Choroid plexus epithelial cell (primary cell): ENCODE data around the gene CHRM5.

Experiments used
- DNase-seq: peaks from one replicate; pipeline ENCODE4 v3.0.0-alpha.2; 2010; ENCODE audit warnings: low read depth
- H3K4me3 ChIP-seq: 2 replicates; pipeline ENCODE4 v1.5.1; 2011; ENCODE audit warnings: low read depth, mild to moderate bottlenecking, control low read depth, low read length, moderate library complexity
- CTCF ChIP-seq: conservative IDR thresholded peaks from 2 replicates; pipeline ENCODE4 v1.5.1; 2011; ENCODE audit warnings: low read depth, mild to moderate bottlenecking, control low read depth, inconsistent platforms, low read length, moderate library complexity

Gene CHRM5

GRCh38 chr15:33963831-33964664, 4.2 kb upstream of the CHRM5 start:
- peak; percentile 69 for DNase-seq
- H3K4me3 ChIP-seq: no peak overlapping the region
- TF ChIP-seq CTCF: peak; percentile 69

- TF ChIP-seq CTCF: no peak
- DNase-seq: peak; percentile 41
- no peak overlapping the region for H3K4me3 ChIP-seq
Measured at GRCh38 chr15:33964665-33965040, 3.6 kb upstream of the CHRM5 start.

DNA sequence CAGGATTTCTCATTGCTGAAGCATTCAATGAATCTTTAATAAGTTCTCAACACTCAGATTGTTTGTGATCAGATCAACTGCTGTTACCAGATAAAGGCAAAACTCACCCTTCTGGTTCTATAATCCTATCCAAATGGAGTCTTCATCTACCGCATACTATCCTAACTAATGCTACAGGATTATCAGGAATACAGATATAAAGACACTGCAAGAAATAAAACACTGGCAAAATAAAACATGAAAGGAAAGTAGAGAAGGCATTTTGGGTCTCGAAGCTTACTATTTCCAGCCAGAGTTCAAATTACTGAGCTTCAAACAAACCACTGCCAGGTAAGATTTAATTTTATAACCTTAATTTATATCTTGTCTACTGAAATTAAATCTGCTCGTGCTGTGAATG, 524 bp downstream of the CHRM5 start:
- DNase-seq: no peak
- no peak overlapping the region for H3K4me3 ChIP-seq
- TF ChIP-seq CTCF: no peak

GRCh38 chr15:33971811-33972210, 3.5 kb downstream of the CHRM5 start:
- TF ChIP-seq CTCF: no peak
- DNase-seq: no peak
- H3K4me3 ChIP-seq: no peak overlapping the region

DNA sequence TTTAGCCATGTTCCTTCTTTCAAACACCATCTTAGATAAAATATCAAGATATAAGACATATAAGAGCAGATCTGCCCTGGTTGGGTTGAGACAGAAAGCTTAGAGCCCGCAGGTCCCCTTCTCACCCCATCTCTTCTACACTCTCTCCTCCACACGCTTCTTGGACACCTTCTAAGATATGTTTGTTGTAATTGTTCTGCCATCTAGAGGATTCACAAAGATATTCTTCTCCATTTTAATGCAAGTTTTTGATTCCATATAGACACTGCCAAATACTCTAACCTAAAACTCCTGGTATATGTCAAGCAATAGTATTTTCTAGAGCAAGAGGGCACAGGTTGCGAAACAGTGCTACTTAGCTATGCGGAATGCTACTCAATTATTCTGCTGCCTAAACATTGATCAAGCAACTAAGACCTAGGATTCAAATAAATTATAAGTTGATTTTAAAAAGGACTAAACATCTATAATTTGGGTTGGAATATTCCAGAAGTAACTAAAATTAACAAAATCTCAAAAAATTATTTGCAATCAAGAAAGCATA, 6.8 kb downstream of the CHRM5 start:
- peak; percentile 31 for TF ChIP-seq CTCF
- no peak overlapping the region for H3K4me3 ChIP-seq
- DNase-seq: peak; percentile 47

GRCh38 chr15:33980159-33980558, 11.9 kb downstream of the CHRM5 start:
- TF ChIP-seq CTCF: no peak
- no peak overlapping the region for H3K4me3 ChIP-seq
- no peak for DNase-seq

- no peak for TF ChIP-seq CTCF
- DNase-seq: no peak
- H3K4me3 ChIP-seq: no peak overlapping the region
Measured at GRCh38 chr15:33982516-33982915, 14.2 kb downstream of the CHRM5 start.
